CD4-positive, CD25-positive, alpha-beta regulatory T cell (primary cell): ENCODE results near the gene TXNRD2. TPM values are rescaled to one million over a fixed set of nuclear protein-coding genes. Genes with fewer than 3 reads are reported as not detected.
A peak's percentile ranks its signal among the peaks of the same experiment; 100 is the strongest.
"Not testable (repeated sequence)": the region's sequence is repeated elsewhere in the genome, so short reads cannot be mapped to it uniquely, and the experiment has no call there.

Source experiments
- ATAC-seq, 2 donors: fragments of 150-1000 bp; cut with Tn5 transposase; one replicate each; pipeline ENCODE4 v1.10.0; 2021; ENCODE audit warnings: low read depth in 2 of 2, moderate number of reproducible peaks in 2 of 2, moderate library complexity in 1 of 2
- DNase-seq, 3 donors: peaks; one replicate each; pipeline versions ENCODE4 v3.0.0 to v3.0.0-alpha.2; 2012 to 2022; ENCODE audit warnings: mixed read lengths in 1 of 3
- H3K27ac ChIP-seq: one replicate; pipeline ENCODE4 v1.7.0; 2013; ENCODE audit warnings: mild to moderate bottlenecking, low read length; ENCODE audit not compliant: insufficient read depth, poor library complexity, severe bottlenecking
- H3K27me3 ChIP-seq: one replicate; pipeline ENCODE4 v1.7.0; 2013; ENCODE audit warnings: low read length; ENCODE audit not compliant: control insufficient read depth, insufficient read depth
- H3K36me3 ChIP-seq: one replicate; pipeline ENCODE4 v1.7.0; 2013; ENCODE audit warnings: mild to moderate bottlenecking, low read length, moderate library complexity; ENCODE audit not compliant: control insufficient read depth, insufficient read depth
- H3K4me1 ChIP-seq: 2 replicates; pipeline ENCODE4 v1.7.0; 2013; ENCODE audit warnings: mild to moderate bottlenecking, low read length; ENCODE audit not compliant: insufficient read depth, control insufficient read depth, poor library complexity, severe bottlenecking
- H3K4me3 ChIP-seq: one replicate; pipeline ENCODE4 v1.7.0; 2013; ENCODE audit warnings: low read depth, mild to moderate bottlenecking, low read length, moderate library complexity
- H3K9me3 ChIP-seq, 2 experiments: 1 replicate in 1 of 2; 2 replicates in 1 of 2; pipeline ENCODE4 v1.7.0; 2013; ENCODE audit warnings: low read length in 2 of 2, mild to moderate bottlenecking in 1 of 2, moderate library complexity in 1 of 2; ENCODE audit not compliant: control insufficient read depth in 2 of 2
- H3K27ac Mint-ChIP-seq, 3 donors: one replicate each; pipeline ENCODE4 v1.8.0; 2020 to 2022; ENCODE audit warnings: mild to moderate bottlenecking in 3 of 3, mixed read lengths in 3 of 3, moderate library complexity in 2 of 3
- H3K27me3 Mint-ChIP-seq: one replicate; pipeline ENCODE4 v1.8.0; 2022; ENCODE audit warnings: mild to moderate bottlenecking, mixed read lengths
- H3K36me3 Mint-ChIP-seq: one replicate; pipeline ENCODE4 v1.8.0; 2020; ENCODE audit warnings: mixed read lengths
- H3K4me1 Mint-ChIP-seq, 4 donors: one replicate each; pipeline ENCODE4 v1.8.0; 2020 to 2022; ENCODE audit warnings: mixed read lengths in 4 of 4, mild to moderate bottlenecking in 1 of 4
- H3K4me3 Mint-ChIP-seq, 4 donors: one replicate each; pipeline ENCODE4 v1.8.0; 2020 to 2022; ENCODE audit warnings: mild to moderate bottlenecking in 4 of 4, mixed read lengths in 4 of 4, moderate library complexity in 3 of 4
- H3K9me3 Mint-ChIP-seq, 7 donors: one replicate each; pipeline ENCODE4 v1.8.0; 2020 to 2022; ENCODE audit warnings: mixed read lengths in 7 of 7, mild to moderate bottlenecking in 3 of 7, moderate library complexity in 2 of 7
- polyA plus RNA-seq, 4 donors: library from polyadenylated mRNA; unstranded; fragments of 300-500 nt; fragmentation: Illumina TruSeq; gene quantifications; one replicate each; pipeline ENCODE4 v1.2.3, GENCODE V29; 2021
- total RNA-seq: library from RNA; stranded (reverse); gene quantifications from one replicate; pipeline ENCODE4 v1.2.3, GENCODE V29; 2022

The TXNRD2 gene
- total and polyA plus RNA-seq, 5 donors from 2014 or later, result 11.3 to 25.7 (median 11.9) TPM

GRCh38 chr22:19836512-19836911, 105.1 kb downstream of the TXNRD2 start:
- peaks cover 26 to 45% (median 34%) of the 10 kb centered on the region in 4 donors for H3K4me1 Mint-ChIP-seq
- no peaks in the 10 kb centered on the region for H3K36me3 Mint-ChIP-seq
- H3K27ac Mint-ChIP-seq, result no peak overlapping the region
- no peak overlapping the region for H3K27ac ChIP-seq
- H3K4me1 ChIP-seq, result no peaks in the 10 kb centered on the region
- no peaks in the 10 kb centered on the region for H3K9me3 ChIP-seq
- ATAC-seq, result no peak
- no peaks in the 10 kb centered on the region for H3K9me3 Mint-ChIP-seq
- H3K36me3 ChIP-seq, result peaks cover 3% of the 10 kb centered on the region
- H3K27me3 Mint-ChIP-seq, result no peaks in the 10 kb centered on the region
- no peak for DNase-seq
- no peak overlapping the region for H3K4me3 Mint-ChIP-seq
- no peaks in the 10 kb centered on the region for H3K27me3 ChIP-seq
- H3K4me3 ChIP-seq, result no peak overlapping the region

DNA sequence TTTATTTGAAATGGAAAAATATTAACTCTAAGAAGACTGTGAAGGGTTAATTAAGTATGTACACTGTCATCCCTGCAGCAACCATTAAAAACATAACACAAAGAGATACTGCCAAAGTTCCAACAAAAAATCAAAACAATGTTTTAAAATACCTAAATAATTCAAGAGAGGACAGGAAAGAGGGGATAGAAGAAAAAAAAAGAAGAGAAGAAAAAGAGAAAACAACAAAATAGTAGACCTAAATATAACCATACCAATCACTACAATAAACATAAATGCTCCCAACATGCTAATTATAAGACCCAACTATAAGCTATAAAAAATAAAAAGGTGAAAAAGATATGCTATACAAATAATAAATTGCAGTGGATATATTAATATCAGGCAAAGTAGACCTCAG, 107.0 kb downstream of the TXNRD2 start:
- no peaks in the 10 kb centered on the region for H3K36me3 ChIP-seq
- no peaks in the 10 kb centered on the region for H3K36me3 Mint-ChIP-seq
- no peaks in the 10 kb centered on the region for H3K4me1 ChIP-seq
- H3K9me3 Mint-ChIP-seq, result no peaks in the 10 kb centered on the region
- H3K27me3 ChIP-seq, result no peaks in the 10 kb centered on the region
- peaks cover 24 to 41% (median 34%) of the 10 kb centered on the region in 4 donors for H3K4me1 Mint-ChIP-seq
- peak overlapping the region in 1 of 3 donors; percentile 42 for H3K27ac Mint-ChIP-seq
- H3K4me3 ChIP-seq, result no peak overlapping the region
- H3K4me3 Mint-ChIP-seq, result peak overlapping the region in 1 of 4 donors; percentile 61
- H3K27ac ChIP-seq, result no peak overlapping the region
- no peak for ATAC-seq
- H3K9me3 ChIP-seq, result no peaks in the 10 kb centered on the region
- no peaks in the 10 kb centered on the region for H3K27me3 Mint-ChIP-seq
- DNase-seq, result no peak

DNA sequence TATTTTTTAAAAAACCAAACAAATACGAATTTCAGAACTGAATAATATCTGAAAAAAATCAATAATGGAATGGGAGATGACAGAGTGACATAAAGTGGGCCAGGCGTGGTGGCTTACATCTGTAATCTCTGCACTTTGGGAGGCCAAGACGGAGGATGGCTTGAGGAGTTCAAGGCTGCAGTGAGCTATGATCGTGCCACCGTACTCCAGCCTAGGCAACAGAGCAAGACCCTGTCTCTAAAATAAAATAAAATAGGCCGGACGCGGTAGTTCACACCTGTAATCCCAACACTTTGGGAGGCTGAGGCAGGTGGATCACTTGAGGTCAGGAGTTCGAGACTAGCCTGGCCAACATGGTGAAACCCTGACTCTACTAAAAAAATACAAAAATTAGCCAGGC, 108.3 kb downstream of the TXNRD2 start:
- H3K4me3 Mint-ChIP-seq, H3K36me3 ChIP-seq, H3K36me3 Mint-ChIP-seq, H3K27me3 ChIP-seq, H3K4me3 ChIP-seq, H3K27ac ChIP-seq, ATAC-seq, H3K27me3 Mint-ChIP-seq, H3K9me3 Mint-ChIP-seq, H3K4me1 ChIP-seq, DNase-seq, H3K9me3 ChIP-seq: not testable (repeated sequence)
- peak overlapping the region in 1 of 3 donors; percentile 67 for H3K27ac Mint-ChIP-seq
- peaks cover 24 to 39% (median 34%) of the 10 kb centered on the region in 4 donors for H3K4me1 Mint-ChIP-seq

DNA sequence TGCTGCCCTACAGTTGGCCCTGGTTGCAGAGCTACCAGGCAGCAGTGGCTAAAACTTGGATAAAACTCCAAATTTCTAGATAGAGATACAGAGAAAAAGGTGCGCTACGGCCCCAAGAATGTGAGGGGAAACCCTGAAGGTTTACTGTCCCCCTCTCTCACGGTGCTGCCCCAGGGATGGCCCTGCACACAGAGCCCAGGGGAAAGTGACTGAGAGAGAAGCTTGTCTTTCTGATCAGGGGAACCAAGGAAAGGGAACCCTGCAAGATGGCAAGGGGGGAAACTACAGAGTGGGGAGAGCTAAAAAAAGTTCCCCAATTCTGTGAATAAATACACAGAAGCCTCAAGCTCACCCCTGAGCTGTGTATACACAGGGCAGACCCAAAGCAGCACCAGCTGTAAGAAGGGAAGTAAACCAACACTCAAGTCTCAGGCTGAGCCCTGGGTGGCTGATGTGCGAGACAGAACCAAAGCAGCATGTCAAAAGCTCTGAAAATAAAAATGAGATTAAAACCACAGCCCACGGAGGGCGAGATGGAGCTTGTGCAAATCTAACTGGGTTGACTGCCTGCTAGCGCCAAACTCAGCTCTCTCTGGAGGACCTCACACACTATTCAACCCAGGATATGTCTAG, 109.0 kb downstream of the TXNRD2 start:
- H3K27me3 Mint-ChIP-seq, result no peaks in the 10 kb centered on the region
- no peaks in the 10 kb centered on the region for H3K9me3 Mint-ChIP-seq
- no peaks in the 10 kb centered on the region for H3K4me1 ChIP-seq
- H3K36me3 ChIP-seq, result no peaks in the 10 kb centered on the region
- DNase-seq, result no peak
- H3K27me3 ChIP-seq, result no peaks in the 10 kb centered on the region
- peaks cover 24 to 34% (median 33%) of the 10 kb centered on the region in 4 donors for H3K4me1 Mint-ChIP-seq
- no peak overlapping the region for H3K4me3 Mint-ChIP-seq
- no peak overlapping the region for H3K4me3 ChIP-seq
- no peaks in the 10 kb centered on the region for H3K9me3 ChIP-seq
- H3K27ac ChIP-seq, result no peak overlapping the region
- H3K27ac Mint-ChIP-seq, result peak overlapping the region in 2 of 3 donors; percentile 29 to 67
- H3K36me3 Mint-ChIP-seq, result peaks cover 4% of the 10 kb centered on the region
- no peak for ATAC-seq

DNA sequence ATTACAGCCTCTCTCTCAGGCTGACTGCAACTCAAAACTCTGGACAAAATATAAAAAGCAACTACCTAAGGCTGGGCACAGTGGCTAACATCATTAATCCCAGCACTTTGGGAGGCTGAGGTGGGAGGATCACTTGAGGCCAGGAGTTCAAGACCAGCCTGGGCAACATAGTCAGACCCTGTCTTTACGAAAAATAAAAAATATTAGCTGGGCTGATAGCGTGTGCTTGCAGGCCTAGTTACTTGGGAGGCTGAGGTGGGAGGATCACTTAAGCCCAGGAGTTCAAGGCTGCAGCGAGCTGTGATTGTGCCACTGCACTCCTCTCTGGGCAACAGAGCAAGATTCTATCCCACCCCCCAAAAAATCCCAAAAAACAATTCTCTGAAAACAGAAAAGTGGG, 109.6 kb downstream of the TXNRD2 start:
- H3K9me3 ChIP-seq, H3K4me3 Mint-ChIP-seq, H3K27me3 Mint-ChIP-seq, H3K4me1 ChIP-seq, H3K27me3 ChIP-seq, H3K36me3 Mint-ChIP-seq, ATAC-seq, H3K4me3 ChIP-seq, DNase-seq, H3K27ac Mint-ChIP-seq, H3K36me3 ChIP-seq, H3K27ac ChIP-seq, H3K9me3 Mint-ChIP-seq: not testable (repeated sequence)
- H3K4me1 Mint-ChIP-seq, result peaks cover 24 to 33% (median 33%) of the 10 kb centered on the region in 4 donors

DNA sequence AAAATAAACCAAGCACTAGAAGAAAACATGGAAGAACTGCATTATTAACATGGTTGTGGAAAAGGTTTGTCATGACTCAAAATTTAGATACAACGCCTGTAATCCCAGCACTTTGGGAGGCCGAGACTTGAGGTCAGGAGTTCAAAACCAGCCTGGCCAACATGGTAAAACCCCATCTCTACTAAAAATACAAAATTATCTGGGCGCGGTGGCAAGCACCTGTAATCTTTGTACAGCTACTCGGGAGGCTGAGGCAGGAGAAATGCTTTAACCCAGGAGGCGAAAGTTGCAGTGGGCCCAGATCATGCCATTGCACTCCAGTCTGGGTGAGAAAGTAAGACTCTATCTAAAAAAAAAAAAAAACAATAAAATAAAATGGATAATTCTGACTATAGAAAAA, 110.6 kb downstream of the TXNRD2 start:
- no peak for ATAC-seq
- Mint-ChIP-seq H3K4me1 (peaks cover 17 to 27% (median 26%) of the 10 kb centered on the region in 4 donors), H3K4me3 (no peak overlapping the region), H3K27me3 (no peaks in the 10 kb centered on the region), H3K9me3 (no peaks in the 10 kb centered on the region), H3K36me3 (peaks cover 9% of the 10 kb centered on the region), H3K27ac (peak overlapping the region in 1 of 3 donors; percentile 51)
- no peak for DNase-seq
- Histone ChIP-seq H3K27ac (no peak overlapping the region), H3K27me3 (no peaks in the 10 kb centered on the region), H3K36me3 (no peaks in the 10 kb centered on the region), H3K4me1 (no peaks in the 10 kb centered on the region), H3K9me3 (no peaks in the 10 kb centered on the region), H3K4me3 (no peak overlapping the region)

GRCh38 chr22:19828035-19828401, 113.6 kb downstream of the TXNRD2 start:
- Mint-ChIP-seq H3K4me1 (peaks cover 0 to 12% (median 8%) of the 10 kb centered on the region in 4 donors), H3K27ac (no peak overlapping the region), H3K36me3 (peaks cover 14% of the 10 kb centered on the region), H3K9me3 (no peaks in the 10 kb centered on the region), H3K4me3 (no peak overlapping the region), H3K27me3 (no peaks in the 10 kb centered on the region)
- Histone ChIP-seq H3K36me3 (no peaks in the 10 kb centered on the region), H3K4me1 (no peaks in the 10 kb centered on the region), H3K9me3 (no peaks in the 10 kb centered on the region), H3K27me3 (no peaks in the 10 kb centered on the region), H3K27ac (no peak overlapping the region), H3K4me3 (no peak overlapping the region)
- no peak for DNase-seq
- no peak for ATAC-seq

- H3K4me3 ChIP-seq, result no peak overlapping the region
- ATAC-seq, result no peak
- no peaks in the 10 kb centered on the region for H3K36me3 ChIP-seq
- H3K36me3 Mint-ChIP-seq, result peaks cover 14% of the 10 kb centered on the region
- H3K27ac ChIP-seq, result no peak overlapping the region
- DNase-seq, result no peak
- H3K4me1 ChIP-seq, result no peaks in the 10 kb centered on the region
- H3K9me3 ChIP-seq, result no peaks in the 10 kb centered on the region
- no peaks in the 10 kb centered on the region for H3K27me3 ChIP-seq
- H3K27me3 Mint-ChIP-seq, result no peaks in the 10 kb centered on the region
- no peak overlapping the region for H3K4me3 Mint-ChIP-seq
- H3K9me3 Mint-ChIP-seq, result no peaks in the 10 kb centered on the region
- H3K27ac Mint-ChIP-seq, result peak overlapping the region in 1 of 3 donors; percentile 11
- peaks cover 0 to 8% (median 4%) of the 10 kb centered on the region in 4 donors for H3K4me1 Mint-ChIP-seq
These were observed 114.1 kb downstream of the TXNRD2 start for GRCh38 chr22:19827341-19828034.
